ENCODE measurements around the gene ZNF581. TPM values are rescaled to one million over a fixed set of nuclear protein-coding genes. Genes with fewer than 3 reads are reported as not detected.

ZNF581 gene
- polyA plus RNA-seq, 1 of the 3 experiments (the other 2 are of a cell fraction), result 24.7 TPM

GRCh38 chr19:55686311-55687050 lies 43.0 kb downstream of the ZNF581 start:
- no peak overlapping the region for H3K9ac ChIP-seq
- no peak overlapping the region for H3K4me3 ChIP-seq (ENCODE audit: low read depth in 2 of 2, low read length in 1 of 2)
- H3K27me3 ChIP-seq (ENCODE audit: insufficient read depth), result no peaks in the 10 kb centered on the region
- H3K27ac ChIP-seq (ENCODE audit: low read depth in 2 of 2, low read length in 1 of 2), result no peak overlapping the region
- ChIA-PET POLR2A (no interaction called here), CTCF (interaction anchor here (1.1 kb wide), 1 partner anchor 17 kb away, joined by 3 read pairs; no protein-coding TSS in a partner anchor)
- H2AFZ ChIP-seq (ENCODE audit: low read depth), result no peak overlapping the region
- no peaks in the 10 kb centered on the region for H3K9me3 ChIP-seq
- peaks cover 62% of the 10 kb centered on the region for H4K20me1 ChIP-seq (ENCODE audit: insufficient read depth)
- H3K9me2 ChIP-seq, result no peaks in the 10 kb centered on the region
- no peak overlapping the region for H3K4me2 ChIP-seq
- no peak for DNase-seq
- H3F3A ChIP-seq (replicated peaks; ENCODE audit: insufficient read depth), result no peaks in the 10 kb centered on the region
- H3K36me3 ChIP-seq (replicated peaks in 1 of 2; ENCODE audit: control insufficient read depth in 1 of 2, insufficient read depth in 2 of 2, low read length in 1 of 2), result peaks cover 9 to 57% of the 10 kb centered on the region in 2 experiments
- H3K79me2 ChIP-seq (ENCODE audit: insufficient read depth), result peaks cover 49% of the 10 kb centered on the region
- TF ChIP-seq SMC3 (IDR thresholded peaks at IDR 0.05; ENCODE audit: low read depth, low read length) (no peak), MXI1 (IDR thresholded peaks at IDR 0.05; ENCODE audit: low read depth, low read length) (no peak), ELF1 (IDR thresholded peaks at IDR 0.05) (no peak), GATA2 (CRISPR knock-in tag; IDR thresholded peaks at IDR 0.05) (no peak), FOSL2 (IDR thresholded peaks at IDR 0.05; ENCODE audit: borderline replicate concordance, low read depth) (no peak)
- no peaks in the 10 kb centered on the region for H3K4me1 ChIP-seq (ENCODE audit: control insufficient read depth in 1 of 2, insufficient read depth in 2 of 2, low read depth in 1 of 2, low read length in 1 of 2)
- 94% methylated on average over 24 of the region's 29 CpGs for WGBS (ENCODE audit: low lambda C conversion rate)

DNA sequence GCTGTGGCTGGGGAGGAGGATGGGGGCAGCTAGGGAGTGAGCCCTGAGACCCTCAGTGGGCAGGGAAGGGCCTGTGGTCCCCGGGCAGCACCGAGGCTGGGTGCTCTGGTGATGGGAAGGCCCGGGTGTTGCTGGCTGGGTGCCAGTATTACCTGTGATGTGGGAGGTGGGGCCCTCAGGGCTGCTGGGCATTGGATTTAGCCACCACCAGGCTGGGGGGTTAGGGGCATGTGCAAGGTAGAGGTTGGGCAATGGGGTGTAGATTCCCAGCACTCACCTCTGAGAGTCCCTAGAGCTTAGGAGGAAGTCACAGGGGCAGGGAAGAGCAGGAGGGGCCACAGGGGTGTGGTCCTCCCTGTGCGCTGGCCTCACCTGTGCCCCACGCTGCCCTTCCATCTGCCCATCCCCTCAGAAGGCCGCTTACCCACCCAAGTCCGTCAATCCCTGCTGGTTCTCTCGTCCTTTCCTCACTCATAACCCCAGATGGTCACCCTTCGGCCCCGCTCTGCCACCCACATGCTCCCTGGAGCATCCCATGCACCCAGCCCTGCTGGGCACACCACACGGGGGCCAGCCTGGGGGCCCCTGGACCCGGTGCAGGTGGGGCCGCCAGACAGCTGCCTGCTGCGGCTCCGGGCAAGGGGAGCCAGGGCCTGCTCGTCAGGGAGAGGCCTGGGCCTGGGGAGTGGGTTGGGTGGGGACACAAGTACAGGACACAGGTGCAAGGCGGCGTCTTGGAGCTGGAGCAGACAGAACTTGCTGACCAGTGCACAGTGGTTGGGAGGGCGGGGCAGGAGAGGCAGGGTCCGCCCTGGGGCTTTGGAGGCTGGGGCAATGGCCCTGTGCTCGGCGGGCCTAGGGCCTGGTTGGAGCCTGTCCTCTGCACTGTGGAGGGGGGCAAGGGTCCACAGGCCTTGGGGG lies 44.1 kb downstream of the ZNF581 start:
- H3K27me3 ChIP-seq (ENCODE audit: insufficient read depth), result no peaks in the 10 kb centered on the region
- POLR2A ChIA-PET, result no interaction called here
- H3K27ac ChIP-seq (ENCODE audit: low read depth in 2 of 2, low read length in 1 of 2), result no peak overlapping the region
- H3K9me2 ChIP-seq, result no peaks in the 10 kb centered on the region
- no peak overlapping the region for H3K4me2 ChIP-seq
- H3K9ac ChIP-seq, result no peak overlapping the region
- H3K9me3 ChIP-seq, result no peaks in the 10 kb centered on the region
- WGBS (ENCODE audit: low lambda C conversion rate), result 96% methylated on average over 19 of the region's 22 CpGs
- no peak overlapping the region for H2AFZ ChIP-seq (ENCODE audit: low read depth)
- peaks cover 53% of the 10 kb centered on the region for H4K20me1 ChIP-seq (ENCODE audit: insufficient read depth)
- H3K4me3 ChIP-seq (ENCODE audit: low read depth in 2 of 2, low read length in 1 of 2), result no peak overlapping the region
- peaks cover 38% of the 10 kb centered on the region for H3K79me2 ChIP-seq (ENCODE audit: insufficient read depth)
- no peak for DNase-seq
- H3K4me1 ChIP-seq (ENCODE audit: control insufficient read depth in 1 of 2, insufficient read depth in 2 of 2, low read depth in 1 of 2, low read length in 1 of 2), result no peaks in the 10 kb centered on the region
- H3K36me3 ChIP-seq (replicated peaks in 1 of 2; ENCODE audit: control insufficient read depth in 1 of 2, insufficient read depth in 2 of 2, low read length in 1 of 2), result peaks cover 3 to 64% of the 10 kb centered on the region in 2 experiments
- CTCF ChIA-PET, result interaction anchor here (1.0 to 1.1 kb wide), 2 partner anchors 16 kb away, joined by 3 read pairs; no protein-coding TSS in a partner anchor
- H3F3A ChIP-seq (replicated peaks; ENCODE audit: insufficient read depth), result no peaks in the 10 kb centered on the region
- TF ChIP-seq GATA2 (CRISPR knock-in tag; IDR thresholded peaks at IDR 0.05) (no peak), MAX (IDR thresholded peaks at IDR 0.05; ENCODE audit: low read depth) (no peak), FOXJ3 (CRISPR knock-in tag; IDR thresholded peaks at IDR 0.05) (no peak), RAD21 (IDR thresholded peaks at IDR 0.05; ENCODE audit: low read length) (no peak), EZH2phosphoT487 (IDR thresholded peaks at IDR 0.05; ENCODE audit: borderline replicate concordance, low read depth) (no peak), MXI1 (IDR thresholded peaks at IDR 0.05; ENCODE audit: low read depth, low read length) (no peak), FOXM1 (IDR thresholded peaks at IDR 0.05; ENCODE audit: low read depth) (no peak), CHD2 (IDR thresholded peaks at IDR 0.05; ENCODE audit: low read length, partially characterized antibody) (no peak), JUND (IDR thresholded peaks at IDR 0.05) (no peak), RFX5 (IDR thresholded peaks at IDR 0.05; ENCODE audit: low read length) (no peak), POLR2AphosphoS5 (IDR thresholded peaks at IDR 0.05; ENCODE audit: low read depth, low read length) (no peak), USF1 (IDR thresholded peaks at IDR 0.05; ENCODE audit: borderline replicate concordance, low read depth) (no peak), YY1 (IDR thresholded peaks at IDR 0.05; ENCODE audit: low read depth) (no peak), RXRA (IDR thresholded peaks at IDR 0.05; ENCODE audit: borderline replicate concordance, low read depth) (no peak), TEAD4 (IDR thresholded peaks at IDR 0.05; ENCODE audit: borderline replicate concordance, insufficient read depth) (no peak)
- TF ChIP-seq, protein P1, sequence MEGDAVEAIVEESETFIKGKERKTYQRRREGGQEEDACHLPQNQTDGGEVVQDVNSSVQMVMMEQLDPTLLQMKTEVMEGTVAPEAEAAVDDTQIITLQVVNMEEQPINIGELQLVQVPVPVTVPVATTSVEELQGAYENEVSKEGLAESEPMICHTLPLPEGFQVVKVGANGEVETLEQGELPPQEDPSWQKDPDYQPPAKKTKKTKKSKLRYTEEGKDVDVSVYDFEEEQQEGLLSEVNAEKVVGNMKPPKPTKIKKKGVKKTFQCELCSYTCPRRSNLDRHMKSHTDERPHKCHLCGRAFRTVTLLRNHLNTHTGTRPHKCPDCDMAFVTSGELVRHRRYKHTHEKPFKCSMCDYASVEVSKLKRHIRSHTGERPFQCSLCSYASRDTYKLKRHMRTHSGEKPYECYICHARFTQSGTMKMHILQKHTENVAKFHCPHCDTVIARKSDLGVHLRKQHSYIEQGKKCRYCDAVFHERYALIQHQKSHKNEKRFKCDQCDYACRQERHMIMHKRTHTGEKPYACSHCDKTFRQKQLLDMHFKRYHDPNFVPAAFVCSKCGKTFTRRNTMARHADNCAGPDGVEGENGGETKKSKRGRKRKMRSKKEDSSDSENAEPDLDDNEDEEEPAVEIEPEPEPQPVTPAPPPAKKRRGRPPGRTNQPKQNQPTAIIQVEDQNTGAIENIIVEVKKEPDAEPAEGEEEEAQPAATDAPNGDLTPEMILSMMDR (IDR thresholded peaks at IDR 0.05), result no peak
- TF ChIP-seq, protein P2, sequence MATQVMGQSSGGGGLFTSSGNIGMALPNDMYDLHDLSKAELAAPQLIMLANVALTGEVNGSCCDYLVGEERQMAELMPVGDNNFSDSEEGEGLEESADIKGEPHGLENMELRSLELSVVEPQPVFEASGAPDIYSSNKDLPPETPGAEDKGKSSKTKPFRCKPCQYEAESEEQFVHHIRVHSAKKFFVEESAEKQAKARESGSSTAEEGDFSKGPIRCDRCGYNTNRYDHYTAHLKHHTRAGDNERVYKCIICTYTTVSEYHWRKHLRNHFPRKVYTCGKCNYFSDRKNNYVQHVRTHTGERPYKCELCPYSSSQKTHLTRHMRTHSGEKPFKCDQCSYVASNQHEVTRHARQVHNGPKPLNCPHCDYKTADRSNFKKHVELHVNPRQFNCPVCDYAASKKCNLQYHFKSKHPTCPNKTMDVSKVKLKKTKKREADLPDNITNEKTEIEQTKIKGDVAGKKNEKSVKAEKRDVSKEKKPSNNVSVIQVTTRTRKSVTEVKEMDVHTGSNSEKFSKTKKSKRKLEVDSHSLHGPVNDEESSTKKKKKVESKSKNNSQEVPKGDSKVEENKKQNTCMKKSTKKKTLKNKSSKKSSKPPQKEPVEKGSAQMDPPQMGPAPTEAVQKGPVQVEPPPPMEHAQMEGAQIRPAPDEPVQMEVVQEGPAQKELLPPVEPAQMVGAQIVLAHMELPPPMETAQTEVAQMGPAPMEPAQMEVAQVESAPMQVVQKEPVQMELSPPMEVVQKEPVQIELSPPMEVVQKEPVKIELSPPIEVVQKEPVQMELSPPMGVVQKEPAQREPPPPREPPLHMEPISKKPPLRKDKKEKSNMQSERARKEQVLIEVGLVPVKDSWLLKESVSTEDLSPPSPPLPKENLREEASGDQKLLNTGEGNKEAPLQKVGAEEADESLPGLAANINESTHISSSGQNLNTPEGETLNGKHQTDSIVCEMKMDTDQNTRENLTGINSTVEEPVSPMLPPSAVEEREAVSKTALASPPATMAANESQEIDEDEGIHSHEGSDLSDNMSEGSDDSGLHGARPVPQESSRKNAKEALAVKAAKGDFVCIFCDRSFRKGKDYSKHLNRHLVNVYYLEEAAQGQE (IDR thresholded peaks at IDR 0.05; ENCODE audit: low read depth, low read length), result no peak

All from SK-N-SH (cell line).